SK-N-DZ (cell line): ENCODE measurements around the gene CASP10.
A peak's percentile ranks its signal among the peaks of the same experiment; 100 is the strongest.

ENCODE experiments used
- DNase-seq: peaks from one replicate; pipeline ENCODE4 v3.0.0-alpha.2; 2015; ENCODE audit warnings: low spot score

The CASP10 gene

GRCh38 chr2:201196003-201196402 lies 13.1 kb downstream of the CASP10 start:
- no peak for DNase-seq

DNA sequence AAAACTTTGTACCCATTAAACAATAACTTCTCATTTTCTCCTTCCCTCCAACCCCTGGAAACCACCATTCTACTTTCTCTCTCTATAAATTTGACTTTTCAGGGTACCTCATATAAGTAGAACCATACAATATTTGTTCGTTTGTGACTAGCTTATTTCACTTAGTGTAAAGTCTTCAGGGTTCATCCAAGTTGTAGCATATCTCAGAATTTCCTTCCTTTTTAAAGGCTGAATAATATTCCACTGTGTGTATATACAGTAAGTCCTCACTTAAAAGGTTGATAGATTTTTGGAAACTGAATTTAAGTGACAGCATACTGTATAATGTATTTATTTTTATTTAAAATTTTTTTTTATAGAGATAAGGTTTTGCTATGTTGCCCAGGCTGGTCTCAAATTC lies 13.9 kb downstream of the CASP10 start:
- DNase-seq: no peak

DNA sequence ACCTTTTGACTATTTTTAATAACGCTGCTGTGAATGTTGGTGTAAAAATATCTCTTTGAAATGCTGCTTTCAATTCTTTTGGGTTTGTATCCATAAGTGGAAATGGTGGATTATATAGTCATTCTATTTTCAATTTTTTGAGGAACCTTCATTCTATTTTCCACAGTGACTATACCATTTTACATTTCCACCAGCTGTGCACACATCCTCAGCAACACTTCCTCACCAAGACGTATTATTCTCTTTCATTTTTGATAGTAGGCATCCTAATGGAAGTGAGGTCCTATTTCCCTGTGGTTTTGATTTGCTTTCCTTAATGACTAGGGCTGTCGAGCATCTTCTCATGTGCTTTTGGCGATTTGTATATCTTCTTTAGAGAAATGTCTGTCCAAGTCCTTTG lies 14.8 kb downstream of the CASP10 start:
- DNase-seq: no peak

- no peak for DNase-seq
Measured at GRCh38 chr2:201199847-201200246, 16.9 kb downstream of the CASP10 start.

- DNase-seq: no peak
Measured at GRCh38 chr2:201200345-201200744, 17.4 kb downstream of the CASP10 start.

- no peak for DNase-seq
Measured at GRCh38 chr2:201201371-201201770, 18.4 kb downstream of the CASP10 start.

DNA sequence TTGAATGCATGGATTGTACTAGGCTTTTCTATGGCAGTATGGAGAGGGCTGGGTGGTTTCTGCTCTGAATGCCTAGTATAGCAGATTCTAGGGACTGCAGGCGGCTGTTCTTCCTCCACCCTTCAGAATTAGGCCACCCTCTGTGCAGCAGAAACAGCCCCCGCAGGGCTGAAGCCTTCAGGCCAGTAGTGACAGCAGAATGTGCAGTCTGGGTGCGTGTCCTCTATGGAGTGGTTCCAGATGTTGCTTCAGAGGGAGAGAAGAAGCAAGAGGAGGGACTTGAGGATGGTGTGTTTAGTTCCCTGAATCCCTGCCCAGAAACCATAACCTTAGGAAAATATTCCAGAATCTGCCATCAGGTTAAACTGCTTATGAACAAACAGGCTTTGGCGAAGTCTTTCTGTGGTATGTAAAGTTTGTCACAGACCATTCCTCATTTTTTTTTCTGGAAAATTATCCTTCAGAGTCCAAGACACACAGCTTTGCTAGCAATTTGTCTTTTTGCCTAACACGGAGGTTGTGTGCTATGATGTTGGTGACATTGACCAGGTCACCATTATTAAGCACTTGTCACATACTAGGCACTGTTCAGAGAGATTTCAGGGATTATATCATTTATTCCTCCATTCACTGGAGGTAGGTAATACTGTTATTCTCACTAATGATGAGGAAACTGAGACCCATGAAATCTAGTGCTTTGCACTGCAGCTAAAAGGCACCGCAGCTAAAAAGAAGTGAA lies 21.1 kb downstream of the CASP10 start:
- DNase-seq: no peak

DNA sequence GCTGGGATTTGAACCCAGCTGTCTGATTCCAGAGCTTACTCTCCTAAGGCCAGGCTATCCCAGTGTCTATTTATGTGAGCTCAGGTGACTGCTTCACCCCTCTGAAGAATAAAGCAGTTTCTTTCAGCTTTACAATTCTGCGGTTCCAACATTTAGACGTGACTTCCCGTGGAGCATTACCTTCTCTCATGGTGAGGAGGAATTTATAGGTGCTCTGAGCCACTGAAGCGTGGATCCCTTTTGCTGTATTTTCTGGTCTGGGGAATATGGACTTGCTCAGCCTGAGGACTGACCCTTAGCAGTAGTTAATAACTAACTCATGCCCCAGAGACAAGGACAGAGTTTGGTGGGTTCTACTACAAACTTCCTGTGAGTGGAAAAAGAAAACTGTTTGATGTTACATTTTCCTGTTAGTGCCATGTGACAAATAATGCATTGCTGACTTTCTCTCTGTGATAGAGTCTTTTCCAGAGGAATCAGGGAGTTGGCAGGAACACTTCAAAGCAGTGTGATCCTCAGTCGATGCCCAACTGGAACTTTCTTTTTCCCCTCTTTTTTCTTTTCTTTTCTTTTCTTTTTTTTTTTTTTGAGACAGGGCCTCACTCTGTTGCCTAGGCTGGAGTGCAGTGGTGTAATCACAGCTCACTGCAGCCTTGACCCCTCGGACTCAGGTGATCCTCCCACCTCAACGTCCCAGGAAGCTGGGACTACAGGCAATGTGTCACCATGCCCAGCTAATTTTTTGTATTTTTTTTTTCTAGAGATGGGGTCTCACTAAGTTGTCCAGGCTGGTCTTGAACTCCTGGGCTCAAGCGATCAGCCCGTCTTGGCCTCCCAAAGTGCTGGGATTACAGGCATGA lies 21.9 kb downstream of the CASP10 start:
- no peak for DNase-seq

DNA sequence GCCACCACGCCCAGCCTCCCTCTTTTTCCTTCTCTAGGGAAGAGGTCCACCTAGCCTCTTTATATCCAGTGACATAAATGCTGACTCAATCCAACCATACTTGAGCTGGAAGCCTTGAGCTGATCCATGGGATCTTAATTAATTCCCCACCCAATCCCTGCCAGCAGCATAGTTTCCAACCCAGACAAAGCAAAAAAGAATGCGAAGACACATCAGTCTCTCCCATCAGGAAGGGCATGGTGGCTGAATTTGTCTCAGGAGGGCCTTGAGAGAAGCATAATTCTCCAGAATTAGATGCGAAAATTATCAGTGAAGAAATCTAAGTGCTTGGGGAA lies 22.5 kb downstream of the CASP10 start:
- no peak for DNase-seq

- no peak for DNase-seq
Measured at GRCh38 chr2:201208563-201209252, 25.8 kb downstream of the CASP10 start.

GRCh38 chr2:201215963-201216362 lies 33.0 kb downstream of the CASP10 start:
- DNase-seq: no peak

DNA sequence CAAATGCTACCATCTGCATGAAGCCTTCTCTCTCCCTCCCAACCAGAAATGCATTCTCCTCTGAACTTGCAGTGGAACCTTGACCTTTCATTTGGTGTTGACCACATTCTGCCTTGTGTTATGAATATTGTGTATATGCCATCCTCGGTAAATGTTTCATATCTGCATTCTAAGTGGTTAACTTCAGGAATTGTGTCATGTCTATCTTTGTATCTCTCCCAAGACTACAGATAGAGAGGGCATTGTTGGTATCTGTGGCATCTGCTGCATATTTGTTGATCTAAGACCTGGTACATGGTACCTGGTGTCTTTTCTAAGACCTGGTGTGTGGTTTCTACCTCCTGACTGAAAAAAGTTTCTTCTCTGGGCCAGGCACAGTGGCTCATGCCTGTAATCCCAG lies 34.0 kb downstream of the CASP10 start:
- no peak for DNase-seq

GRCh38 chr2:201218780-201219179 lies 35.8 kb downstream of the CASP10 start:
- DNase-seq: no peak

DNA sequence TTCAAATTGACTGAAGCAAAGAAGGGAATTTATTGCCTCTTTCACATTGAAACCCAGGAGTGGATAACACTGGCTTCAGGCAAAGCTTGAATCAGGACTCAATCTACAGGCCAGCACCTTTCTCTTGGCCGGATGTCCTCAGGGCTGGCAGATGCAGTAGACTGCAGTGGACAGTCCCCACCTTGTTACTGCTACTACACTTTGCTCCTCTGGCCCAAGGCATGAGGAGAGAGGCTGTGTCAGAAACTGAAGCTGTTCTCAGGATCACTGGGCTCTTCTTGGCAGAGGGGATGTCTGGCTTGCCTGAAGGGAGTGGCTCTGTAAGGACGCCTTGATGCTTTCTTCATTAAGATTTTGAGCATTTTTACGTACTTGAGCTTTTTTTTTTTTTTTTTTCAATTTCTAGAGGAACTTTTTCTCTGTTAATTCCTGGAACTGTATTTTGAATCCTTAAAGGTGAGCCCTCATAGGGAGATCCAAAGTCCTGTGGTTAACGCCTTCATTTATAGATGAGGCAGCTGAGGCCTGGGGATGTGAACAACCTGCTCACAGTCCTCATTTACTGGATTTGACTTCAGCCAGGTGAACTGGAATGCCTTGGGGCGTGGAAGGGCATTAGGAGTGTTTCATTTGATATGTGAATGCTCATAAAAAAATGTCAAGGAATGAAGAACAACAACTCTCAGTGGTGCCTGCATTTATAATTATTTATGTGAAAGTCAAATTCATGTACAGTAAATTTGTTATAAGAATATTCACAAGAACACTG lies 36.6 kb downstream of the CASP10 start:
- DNase-seq: no peak

DNA sequence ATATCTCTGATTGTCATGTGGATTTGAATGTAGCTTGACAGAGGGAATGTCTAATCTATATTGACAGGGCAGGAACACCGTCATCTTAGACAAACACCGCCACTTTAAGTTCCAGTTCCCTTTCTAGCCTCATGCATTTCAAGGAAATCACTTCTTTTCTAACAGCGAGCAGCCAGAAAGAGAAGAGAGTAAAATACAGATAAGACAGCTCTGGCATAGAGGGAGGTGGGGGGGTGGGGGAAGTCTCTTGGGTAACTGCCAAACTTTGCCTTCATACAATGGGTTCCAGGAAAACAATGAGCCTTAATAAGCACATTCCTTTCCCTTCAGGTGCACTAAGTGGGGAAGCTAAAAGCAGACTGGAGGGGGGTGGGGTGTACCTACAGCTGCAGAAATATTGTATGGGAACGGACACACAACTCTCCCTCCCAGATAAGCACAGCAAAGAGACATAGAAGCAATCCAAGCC lies 37.2 kb downstream of the CASP10 start:
- no peak for DNase-seq

GRCh38 chr2:201223089-201224073 lies 40.4 kb downstream of the CASP10 start:
- DNase-seq: no peak

GRCh38 chr2:201228271-201228911 lies 45.5 kb downstream of the CASP10 start:
- no peak for DNase-seq

DNA sequence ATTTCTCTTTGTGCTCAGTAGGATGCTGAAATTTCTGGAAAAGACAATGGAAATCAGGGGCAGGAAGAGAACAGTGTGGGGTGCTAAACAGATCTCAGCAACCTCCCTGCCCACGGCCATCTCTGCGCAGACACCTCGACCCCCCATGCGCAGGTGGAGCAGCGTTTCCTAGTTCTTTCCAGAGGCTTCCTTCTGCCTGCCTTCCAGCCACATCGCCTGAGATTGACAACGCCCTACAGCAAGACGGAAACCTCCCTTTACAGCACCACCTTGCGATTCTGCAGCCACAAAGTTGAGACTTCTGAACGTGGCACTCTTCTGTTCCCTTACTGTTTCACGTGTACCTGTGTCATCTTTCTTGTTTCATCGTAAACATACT lies 46.0 kb downstream of the CASP10 start:
- no peak for DNase-seq

- peak; percentile 83 for DNase-seq
Measured at GRCh38 chr2:201231781-201232466, 49.0 kb downstream of the CASP10 start.
